Calu3 (cell line): Measurements from ENCODE around the gene SLC48A1. TPM values are rescaled to one million over a fixed set of nuclear protein-coding genes. Genes with fewer than 3 reads are reported as not detected.

ENCODE experiments used
- BruUV-seq: library from RNA; stranded (reverse); fragments of 400-500 nt; replicated peaks from 2 replicates; lab custom pipeline; 2021; lab: Mats Ljungman, UMichigan
- CTCF ChIA-PET: fragments of 300-600 bp; sonication (Branson Sonifier 250); formaldehyde crosslinking; loops from one replicate; lab custom pipeline; 2022; ENCODE audit warnings: antibody characterized with exemption; lab: Charles Lee
- DNase-seq: peaks from one replicate; pipeline ENCODE4 v3.0.0; 2022
- H3K27ac Mint-ChIP-seq: one replicate; pipeline ENCODE4 v1.8.0; 2022; ENCODE audit warnings: mixed read lengths; ENCODE audit not compliant: unreplicated experiment
- H3K27me3 Mint-ChIP-seq: one replicate; pipeline ENCODE4 v1.8.0; 2022; ENCODE audit warnings: mixed read lengths; ENCODE audit not compliant: unreplicated experiment
- H3K36me3 Mint-ChIP-seq: one replicate; pipeline ENCODE4 v1.8.0; 2022; ENCODE audit warnings: mild to moderate bottlenecking, moderate library complexity, mixed read lengths; ENCODE audit not compliant: insufficient read depth, unreplicated experiment
- H3K4me1 Mint-ChIP-seq: one replicate; pipeline ENCODE4 v1.8.0; 2022; ENCODE audit warnings: mild to moderate bottlenecking, low read depth, mixed read lengths; ENCODE audit not compliant: unreplicated experiment
- H3K4me3 Mint-ChIP-seq: one replicate; pipeline ENCODE4 v1.8.0; 2022; ENCODE audit warnings: mild to moderate bottlenecking, low read depth, moderate library complexity, mixed read lengths; ENCODE audit not compliant: unreplicated experiment
- H3K9me3 Mint-ChIP-seq: one replicate; pipeline ENCODE4 v1.8.0; 2022; ENCODE audit warnings: low read depth, mixed read lengths; ENCODE audit not compliant: unreplicated experiment
- intact Hi-C: fragments of 100-400 bp; cut with micrococcal nuclease; formaldehyde crosslinking; loops from one replicate; pipeline ENCODE4 v1.10.0; 2022; ENCODE audit not compliant: unreplicated experiment
- total RNA-seq: library from RNA; stranded (reverse); gene quantifications from 2 replicates; pipeline ENCODE4 v1.2.3, GENCODE V29; 2022
- TF ChIP-seq, protein P1 (sequence below): fragments of 200-600 bp; IDR thresholded peaks from one replicate; pipeline ENCODE4 v1.8.0; 2022; ENCODE audit warnings: antibody characterized with exemption; ENCODE audit not compliant: unreplicated experiment

SLC48A1 gene
- total RNA-seq, 1 experiment from 2014 or later, result 17.2 TPM

DNA sequence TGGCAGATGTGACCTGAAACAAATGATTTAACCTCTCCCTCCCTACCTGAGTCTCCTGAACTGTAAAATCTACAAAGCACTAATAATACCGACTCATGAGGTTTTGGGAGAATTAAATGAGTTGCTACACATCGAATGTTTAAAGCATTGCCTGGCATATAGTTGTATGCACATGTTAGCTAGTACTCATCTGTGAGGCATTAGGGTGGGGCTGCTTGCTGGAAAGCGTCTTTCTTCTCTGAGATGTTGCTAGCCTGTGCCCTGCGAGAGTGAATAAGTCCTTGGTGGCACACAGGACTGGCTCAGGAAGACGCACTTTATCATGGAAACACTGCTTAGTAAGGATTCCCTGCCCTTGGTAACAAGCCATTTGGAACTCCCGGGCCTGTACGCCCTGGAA lies 20.5 kb upstream of the SLC48A1 start:
- Mint-ChIP-seq H3K36me3 (peaks cover 19% of the 10 kb centered on the region), H3K4me3 (peak overlapping the region; percentile 42)

DNA sequence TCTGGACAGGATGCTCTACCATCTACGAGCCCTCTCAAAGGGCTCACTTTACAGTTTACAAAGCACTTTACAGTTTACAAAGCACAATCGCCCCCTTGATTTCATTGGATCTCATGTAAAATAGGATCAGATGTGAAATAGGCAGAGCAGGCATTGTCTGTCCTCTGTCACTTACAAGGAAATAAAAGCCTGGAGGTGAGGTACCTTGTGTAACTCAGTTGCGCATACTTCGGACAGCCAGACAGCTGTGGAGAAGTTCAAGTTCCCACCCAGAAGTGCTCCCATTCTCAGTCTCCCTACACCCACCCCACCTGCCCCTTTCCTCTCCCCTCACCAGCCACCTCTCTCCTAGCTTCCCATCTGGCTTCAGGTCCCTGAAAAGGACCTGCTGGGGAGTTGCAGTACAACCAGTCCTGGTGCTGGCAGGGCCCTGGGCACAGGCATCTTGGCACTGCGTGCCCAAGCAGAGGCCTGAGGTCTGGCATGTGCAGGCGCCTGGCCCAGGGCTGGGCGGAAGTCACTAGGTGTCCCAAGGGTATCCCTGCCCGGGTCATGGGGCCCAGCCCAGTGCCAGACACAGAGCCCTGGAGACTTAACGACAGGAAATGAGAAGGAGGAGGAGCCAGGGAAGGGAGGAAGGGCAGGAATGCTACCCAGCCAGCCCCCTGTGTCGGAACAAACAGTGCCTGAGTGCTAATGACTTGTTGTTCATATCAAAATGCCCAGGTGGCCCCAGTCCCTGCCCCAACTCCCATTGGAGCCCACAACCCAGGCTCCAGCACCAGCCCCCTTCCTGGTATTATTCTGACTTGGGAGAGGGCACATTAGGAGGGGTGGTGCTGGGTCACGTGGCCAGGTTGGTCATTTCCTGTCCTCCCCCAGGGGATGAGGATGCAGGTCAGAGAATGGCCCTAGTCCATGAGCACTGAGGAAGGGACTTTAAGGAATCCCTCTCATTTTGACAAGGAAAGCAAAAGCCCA lies 19.7 kb upstream of the SLC48A1 start:
- intact Hi-C loops, result no loop called here
- H3K4me1 Mint-ChIP-seq, result peaks cover 51% of the 10 kb centered on the region
- peak overlapping the region; percentile 42 for H3K4me3 Mint-ChIP-seq
- H3K27ac Mint-ChIP-seq, result peak overlapping the region; percentile 68
- CTCF ChIA-PET, result interaction anchor here (1.2 to 3.3 kb wide), 2 partner anchors 12 to 13 kb away, joined by 3 to 21 read pairs; no protein-coding TSS in a partner anchor
- no TSS peak for BruUV-seq
- peak; percentile 65 for DNase-seq
- H3K36me3 Mint-ChIP-seq, result peaks cover 19% of the 10 kb centered on the region
- H3K9me3 Mint-ChIP-seq, result no peaks in the 10 kb centered on the region
- H3K27me3 Mint-ChIP-seq, result no peaks in the 10 kb centered on the region
- TF ChIP-seq, protein P1, sequence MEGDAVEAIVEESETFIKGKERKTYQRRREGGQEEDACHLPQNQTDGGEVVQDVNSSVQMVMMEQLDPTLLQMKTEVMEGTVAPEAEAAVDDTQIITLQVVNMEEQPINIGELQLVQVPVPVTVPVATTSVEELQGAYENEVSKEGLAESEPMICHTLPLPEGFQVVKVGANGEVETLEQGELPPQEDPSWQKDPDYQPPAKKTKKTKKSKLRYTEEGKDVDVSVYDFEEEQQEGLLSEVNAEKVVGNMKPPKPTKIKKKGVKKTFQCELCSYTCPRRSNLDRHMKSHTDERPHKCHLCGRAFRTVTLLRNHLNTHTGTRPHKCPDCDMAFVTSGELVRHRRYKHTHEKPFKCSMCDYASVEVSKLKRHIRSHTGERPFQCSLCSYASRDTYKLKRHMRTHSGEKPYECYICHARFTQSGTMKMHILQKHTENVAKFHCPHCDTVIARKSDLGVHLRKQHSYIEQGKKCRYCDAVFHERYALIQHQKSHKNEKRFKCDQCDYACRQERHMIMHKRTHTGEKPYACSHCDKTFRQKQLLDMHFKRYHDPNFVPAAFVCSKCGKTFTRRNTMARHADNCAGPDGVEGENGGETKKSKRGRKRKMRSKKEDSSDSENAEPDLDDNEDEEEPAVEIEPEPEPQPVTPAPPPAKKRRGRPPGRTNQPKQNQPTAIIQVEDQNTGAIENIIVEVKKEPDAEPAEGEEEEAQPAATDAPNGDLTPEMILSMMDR, result no peak

More for the DNA sequence above, 20.5 kb upstream of the SLC48A1 start:
- no TSS peak for BruUV-seq
- H3K4me1 Mint-ChIP-seq, result peaks cover 48% of the 10 kb centered on the region
- CTCF ChIA-PET, result no interaction called here
- intact Hi-C loops, result no loop called here
- no peaks in the 10 kb centered on the region for H3K27me3 Mint-ChIP-seq
- no peak for DNase-seq
- H3K27ac Mint-ChIP-seq, result peak overlapping the region; percentile 68
- no peaks in the 10 kb centered on the region for H3K9me3 Mint-ChIP-seq
- TF ChIP-seq, protein P1, result no peak

DNA sequence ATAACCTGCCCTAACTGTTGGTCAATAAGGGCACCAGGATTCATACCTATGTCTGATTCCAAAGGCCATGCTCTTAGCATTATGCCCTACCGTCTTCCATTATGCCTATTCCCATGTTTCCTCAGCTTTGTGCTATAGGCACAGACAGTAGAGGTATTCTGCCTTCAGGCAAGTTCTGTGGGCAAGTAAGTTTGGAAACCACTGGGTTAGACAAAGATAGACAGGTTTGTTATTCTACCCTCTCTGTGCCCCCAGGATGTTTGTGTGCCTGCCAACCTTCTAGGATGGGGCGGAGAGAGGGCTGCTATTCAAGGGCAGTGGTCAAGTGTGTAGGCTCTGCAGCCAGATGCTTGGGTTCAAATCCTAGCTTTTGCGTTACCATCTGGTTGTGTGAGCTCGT lies 18.9 kb upstream of the SLC48A1 start:
- BruUV-seq, result TSS peak; percentile 74
- no peak for DNase-seq
- H3K27me3 Mint-ChIP-seq, result no peaks in the 10 kb centered on the region
- TF ChIP-seq, protein P1, result no peak
- H3K4me3 Mint-ChIP-seq, result peak overlapping the region; percentile 18
- H3K27ac Mint-ChIP-seq, result peak overlapping the region; percentile 68
- H3K4me1 Mint-ChIP-seq, result peaks cover 51% of the 10 kb centered on the region
- H3K36me3 Mint-ChIP-seq, result peaks cover 23% of the 10 kb centered on the region
- CTCF ChIA-PET, result interaction anchor here (1.2 to 3.3 kb wide), 3 partner anchors 10 to 13 kb away, joined by 3 to 21 read pairs (median 13); no protein-coding TSS in a partner anchor
- no peaks in the 10 kb centered on the region for H3K9me3 Mint-ChIP-seq
- intact Hi-C loops, result no loop called here

DNA sequence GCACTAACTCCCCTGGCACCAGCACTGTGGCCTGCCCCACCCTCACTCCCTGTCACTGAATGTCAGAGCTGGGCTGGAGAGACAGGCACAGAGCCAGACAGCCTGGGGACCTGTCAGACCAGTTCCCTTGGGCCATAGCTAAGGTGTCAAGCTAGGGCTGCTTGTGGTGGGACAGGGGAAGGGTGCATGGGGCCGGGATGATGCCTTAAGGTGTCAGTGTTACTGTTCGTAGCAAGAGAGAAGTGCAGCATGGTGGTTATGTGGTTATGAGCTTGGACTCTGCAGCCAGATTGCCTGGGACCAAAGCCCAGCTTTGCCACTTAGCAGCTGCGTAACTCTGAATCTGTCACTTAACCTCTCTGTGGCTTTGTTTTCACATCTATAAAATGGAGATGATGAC lies 18.2 kb upstream of the SLC48A1 start:
- peaks cover 51% of the 10 kb centered on the region for H3K4me1 Mint-ChIP-seq
- H3K27ac Mint-ChIP-seq, result peak overlapping the region; percentile 59
- no TSS peak for BruUV-seq
- CTCF ChIA-PET, result interaction anchor here (0.7 to 3.3 kb wide), 6 partner anchors 11 to 39 kb away, joined by 3 to 21 read pairs (median 6); no protein-coding TSS in a partner anchor
- TF ChIP-seq, protein P1, result no peak
- no peaks in the 10 kb centered on the region for H3K9me3 Mint-ChIP-seq
- peak; percentile 85 for DNase-seq
- H3K4me3 Mint-ChIP-seq, result peak overlapping the region; percentile 18
- H3K27me3 Mint-ChIP-seq, result no peaks in the 10 kb centered on the region
- intact Hi-C loops, result no loop called here
- H3K36me3 Mint-ChIP-seq, result peaks cover 25% of the 10 kb centered on the region
